Measurements from ENCODE around the gene KLK5. TPM values are rescaled to one million over a fixed set of nuclear protein-coding genes. Genes with fewer than 3 reads are reported as not detected.

KLK5 gene, protein sequence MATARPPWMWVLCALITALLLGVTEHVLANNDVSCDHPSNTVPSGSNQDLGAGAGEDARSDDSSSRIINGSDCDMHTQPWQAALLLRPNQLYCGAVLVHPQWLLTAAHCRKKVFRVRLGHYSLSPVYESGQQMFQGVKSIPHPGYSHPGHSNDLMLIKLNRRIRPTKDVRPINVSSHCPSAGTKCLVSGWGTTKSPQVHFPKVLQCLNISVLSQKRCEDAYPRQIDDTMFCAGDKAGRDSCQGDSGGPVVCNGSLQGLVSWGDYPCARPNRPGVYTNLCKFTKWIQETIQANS
- not detected in 2 replicates for total RNA-seq

DNA sequence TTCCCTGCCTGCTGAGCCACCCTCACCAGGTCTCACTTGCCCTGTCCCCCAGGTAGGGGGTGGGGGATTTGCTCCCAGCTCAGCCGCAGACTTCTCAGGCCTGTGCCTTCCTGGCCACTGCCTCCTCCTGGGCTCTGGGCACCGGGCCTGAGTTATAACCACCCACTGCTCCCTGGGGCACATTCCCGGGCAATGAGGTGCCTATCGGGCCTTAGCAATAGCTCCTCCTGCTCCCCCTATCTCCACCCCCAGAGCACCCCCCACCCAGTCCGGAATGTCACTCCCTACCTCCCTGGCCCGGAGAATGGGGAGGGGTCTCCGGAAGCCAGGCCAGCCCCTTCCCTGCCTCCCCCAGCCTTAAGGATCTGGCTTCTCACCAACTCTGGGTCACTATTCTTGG is at the start of gene KLK5:
TSS of gene KLK5 (minus strand) at position 129 of the 400 bp plus-strand sequence. CDS start 381 bp downstream, outside the sequence.

DNA sequence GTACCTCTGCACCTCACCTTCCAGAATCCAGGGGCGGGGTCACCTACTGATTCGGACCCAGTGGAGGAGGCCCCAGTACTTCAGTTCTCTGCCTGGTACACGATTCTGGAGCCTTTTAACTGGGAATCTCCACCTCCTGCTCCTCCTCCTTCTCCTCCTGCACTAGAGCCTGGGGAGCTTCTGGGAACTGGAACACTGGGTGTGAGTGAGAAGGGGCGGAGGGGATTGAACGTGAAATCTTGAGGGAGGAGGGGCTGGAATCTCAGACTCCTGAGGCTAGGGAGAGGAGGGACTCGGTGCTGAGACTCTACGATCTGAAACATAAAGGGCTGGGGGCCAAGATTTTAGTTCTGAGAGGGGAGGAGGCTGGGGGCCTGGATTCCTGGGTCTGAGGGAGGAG is 48.7 kb upstream of the KLK5 start, which contains the start of gene KLK8:
TSS of gene KLK8 (minus strand) at position 90 of the 400 bp plus-strand sequence. CDS start 437 bp downstream, outside the sequence.

DNA sequence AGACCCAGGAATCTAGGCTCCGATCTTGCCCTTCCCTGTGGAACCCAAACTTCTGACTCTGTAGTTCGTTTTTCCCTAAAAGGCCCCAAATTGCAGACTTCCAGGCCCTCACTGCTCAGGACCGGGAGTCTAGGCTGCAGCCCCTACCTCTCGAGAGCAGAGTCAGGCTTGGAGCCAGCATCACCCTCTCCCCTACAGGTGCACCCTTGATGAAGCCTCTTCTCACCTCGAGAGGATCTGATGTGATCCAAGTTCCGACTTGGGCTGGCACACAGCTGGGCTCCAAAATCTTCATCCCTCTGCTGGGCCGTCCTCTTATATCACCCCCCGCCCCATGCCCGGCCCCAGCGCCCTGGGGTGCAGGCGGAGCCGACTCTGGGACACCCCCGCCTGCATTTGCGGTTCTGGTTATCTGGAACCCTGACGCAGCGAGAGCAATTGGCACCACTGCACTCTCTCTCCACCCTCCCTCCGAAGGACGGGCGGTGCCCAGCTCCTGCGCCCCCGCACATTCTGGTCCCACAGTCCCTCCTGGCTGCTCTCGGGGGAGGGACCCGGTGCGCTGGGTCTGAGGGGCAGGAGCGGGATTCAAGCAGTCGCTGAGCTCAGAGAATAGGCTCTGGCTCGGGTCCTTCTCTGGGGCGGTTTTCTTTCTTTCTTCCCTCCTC is 30.9 kb upstream of the KLK5 start, which contains the start of gene KLK7:
TSS of gene KLK7 (minus strand) at position 293 of the 668 bp plus-strand sequence. CDS start 1,518 bp downstream, outside the sequence.

DNA sequence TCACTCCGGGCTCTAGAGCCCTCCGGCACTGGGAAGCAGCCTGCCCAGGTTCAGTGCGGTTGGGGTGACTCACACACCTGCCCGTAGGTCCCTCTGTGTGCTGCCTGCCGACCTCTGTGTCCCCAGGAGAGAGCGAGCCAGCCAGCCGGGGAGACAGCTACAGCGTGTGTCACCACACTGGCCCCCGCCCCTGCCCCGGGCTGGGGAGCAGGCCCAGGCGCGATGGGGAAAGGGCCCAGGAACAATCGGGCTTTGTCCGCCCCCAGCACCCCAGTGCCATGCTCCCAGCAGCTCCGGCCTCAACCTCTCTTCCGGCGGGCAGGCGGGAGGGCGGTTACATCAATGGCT is 16.5 kb upstream of the KLK5 start, which contains the start of gene KLK6:
TSS of gene KLK6 (minus strand) at position 179 of the 348 bp plus-strand sequence. CDS start 1,487 bp downstream, outside the sequence.

GRCh38 chr19:50911206-50912101 is 41.4 kb downstream of the KLK5 start, which contains the start of gene KLK4:
Gene KLK4, minus strand, starts transcription at chr19:50911395. Its CDS starts 657 bp downstream, at chr19:50910738.

Other genes with a start within 250 kb of the KLK5 start
- gene SHANK1, start 233.2 kb downstream of the KLK5 start, total RNA-seq = under 0.01 and 0.19 TPM in 2 replicates
- gene CLEC11A, start 229.7 kb downstream of the KLK5 start, total RNA-seq = 1.0 and 2.3 TPM in 2 replicates
- gene GPR32, start 182.6 kb downstream of the KLK5 start, total RNA-seq = not detected in 2 replicates
- gene ACP4, start 162.6 kb downstream of the KLK5 start, total RNA-seq = not detected in 2 replicates
- not detected in 2 replicates for gene KLK1, start 129.3 kb downstream of the KLK5 start, total RNA-seq
- not detected in 2 replicates for gene KLK15, start 119.5 kb downstream of the KLK5 start, total RNA-seq
- gene KLK3, start 98.1 kb downstream of the KLK5 start, total RNA-seq = 0.16 TPM in 1 of 2 replicates, not detected in the other
- not detected in 2 replicates for gene KLK2, start 79.6 kb downstream of the KLK5 start, total RNA-seq
- not detected in 2 replicates for gene KLK4, start 41.6 kb downstream of the KLK5 start, total RNA-seq
- not detected in 2 replicates for gene KLK6, start 16.6 kb upstream of the KLK5 start, total RNA-seq
- gene KLK7, start 30.9 kb upstream of the KLK5 start, total RNA-seq = not detected in 2 replicates
- gene KLK8, start 48.6 kb upstream of the KLK5 start, total RNA-seq = under 0.01 TPM in 1 of 2 replicates, not detected in the other
- 2.3 TPM in 1 of 2 replicates, not detected in the other for gene KLK10, start 66.7 kb upstream of the KLK5 start, total RNA-seq
- gene KLK11, start 73.6 kb upstream of the KLK5 start, total RNA-seq = not detected in 2 replicates
- gene KLK12, start 82.0 kb upstream of the KLK5 start, total RNA-seq = not detected in 2 replicates
- not detected in 2 replicates for gene KLK13, start 112.1 kb upstream of the KLK5 start, total RNA-seq
- gene KLK14, start 129.8 kb upstream of the KLK5 start, total RNA-seq = not detected in 2 replicates
- 3.9 and 5.4 TPM in 2 replicates for gene CTU1, start 155.4 kb upstream of the KLK5 start, total RNA-seq
- 0.06 TPM in 1 of 2 replicates, not detected in the other for gene SIGLEC9, start 171.9 kb upstream of the KLK5 start, total RNA-seq
- gene SIGLEC7, start 189.3 kb upstream of the KLK5 start, total RNA-seq = not detected in 2 replicates